Spleen (tissue), 3 donors: ENCODE results near the gene HOXC13.

Experiments
- POLR2A ChIP-seq, 3 donors: fragments of 450-650 bp; IDR thresholded peaks; one replicate each; pipeline ENCODE4 v1.5.1; 2017; ENCODE audit warnings: antibody characterized with exemption in 3 of 3, mild to moderate bottlenecking in 1 of 3
- POLR2AphosphoS5 ChIP-seq, 3 donors: sonication (generic); formaldehyde crosslinking; IDR thresholded peaks; one replicate each; pipeline ENCODE4 v1.5.1; 2017; ENCODE audit warnings: antibody characterized with exemption in 3 of 3

DNA sequence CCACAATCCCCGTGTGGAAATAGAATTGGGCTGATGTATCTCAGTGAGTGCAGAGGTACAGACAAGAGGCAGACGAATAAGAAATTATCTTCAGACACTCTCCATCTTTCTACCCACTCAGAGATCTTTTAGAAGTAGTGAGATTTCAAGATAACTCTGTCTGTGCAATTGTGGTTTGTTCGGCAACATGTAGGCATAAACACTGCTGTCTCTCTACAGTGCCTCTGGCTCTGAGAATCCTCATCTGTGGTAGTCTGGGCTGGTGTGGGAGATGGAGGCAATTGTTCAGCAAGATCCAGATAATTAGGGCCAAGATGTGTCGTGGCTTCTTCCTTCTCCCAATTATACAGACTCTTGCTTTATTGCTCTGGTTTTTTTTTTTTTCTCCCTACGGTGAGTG, 3.1 kb downstream of the HOXC13 start:
- TF ChIP-seq POLR2AphosphoS5 (IDR thresholded peaks at IDR 0.05) (no peak), POLR2A (IDR thresholded peaks at IDR 0.05) (no peak)
